Measurements from ENCODE around the gene DCAF17.
"Not testable (repeated sequence)": the region's sequence is repeated elsewhere in the genome, so short reads cannot be mapped to it uniquely, and the experiment has no call there.

DCAF17 gene

DNA sequence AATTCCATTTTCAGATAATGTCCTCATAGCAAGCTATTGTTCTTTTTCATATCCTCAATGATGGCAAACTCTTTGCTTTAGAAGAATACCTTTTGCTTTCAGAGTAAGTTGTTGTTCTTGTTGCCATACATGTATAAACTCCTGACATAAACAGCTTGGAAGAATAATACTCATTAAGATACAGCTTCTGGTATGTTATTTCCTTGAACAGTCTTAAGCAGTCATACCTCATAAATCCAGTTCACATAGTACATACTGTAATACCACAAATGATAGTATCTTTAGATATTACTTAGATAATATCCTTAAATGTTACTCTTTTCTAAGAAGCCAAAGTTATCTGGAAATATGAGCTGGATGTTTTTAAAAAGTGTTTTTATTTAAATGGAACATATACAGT is 23.4 kb upstream of the DCAF17 start:
- DNase-seq (ENCODE audit: low read depth in 1 of 2, low spot score in 1 of 2): no peak

DNA sequence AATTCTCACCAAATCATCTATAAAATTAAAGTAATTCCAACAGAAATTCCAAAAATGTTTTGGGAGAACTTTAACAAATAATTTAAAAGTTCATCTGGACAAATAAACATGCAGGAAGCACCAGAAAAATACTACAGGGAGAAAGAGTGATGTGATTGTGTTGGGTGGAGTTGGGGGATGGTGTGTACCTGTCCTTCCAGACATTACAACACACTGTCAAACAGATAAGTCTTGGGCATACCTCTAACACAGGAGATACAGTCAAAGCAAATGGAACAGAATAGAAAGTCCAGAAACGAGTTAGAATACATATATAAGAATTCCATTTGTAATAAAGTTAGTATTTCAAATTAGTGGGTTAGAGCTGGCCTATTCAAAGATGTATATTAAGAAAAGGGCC is 22.8 kb upstream of the DCAF17 start:
- no peak for DNase-seq (ENCODE audit: low read depth in 1 of 2, low spot score in 1 of 2)

DNA sequence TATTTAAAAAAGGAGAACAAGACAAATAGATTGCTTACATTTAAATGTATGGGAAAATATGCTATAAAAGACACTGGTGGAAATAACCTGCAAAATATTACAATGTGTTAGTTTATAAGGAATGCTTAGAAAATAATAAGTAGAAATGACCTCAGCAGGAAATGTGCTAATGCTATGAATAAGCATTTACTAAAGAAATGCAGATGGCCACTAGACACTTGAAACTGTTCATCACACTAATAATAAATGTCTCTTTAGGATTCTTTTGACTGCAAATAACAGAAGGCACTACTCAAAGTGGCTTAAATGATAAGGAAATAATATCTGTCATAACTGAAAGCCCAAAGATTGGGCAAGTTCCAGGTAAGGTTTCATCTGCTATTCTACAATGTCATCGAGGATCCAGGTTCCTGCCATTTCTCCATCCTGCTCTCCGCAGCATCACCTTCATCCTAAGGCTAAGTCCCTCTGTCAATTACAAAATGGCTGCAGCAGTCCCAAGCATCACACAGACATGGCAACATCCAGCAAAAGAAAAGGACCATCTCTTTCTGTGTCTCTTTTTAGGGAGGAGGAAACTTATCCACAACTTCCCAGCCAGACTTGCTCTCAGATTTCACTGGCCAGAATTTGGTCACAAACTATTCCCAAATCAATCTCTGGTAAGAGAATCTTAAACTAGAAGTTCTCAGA is 22.1 kb upstream of the DCAF17 start:
- DNase-seq (ENCODE audit: low read depth in 1 of 2, low spot score in 1 of 2): no peak

DNA sequence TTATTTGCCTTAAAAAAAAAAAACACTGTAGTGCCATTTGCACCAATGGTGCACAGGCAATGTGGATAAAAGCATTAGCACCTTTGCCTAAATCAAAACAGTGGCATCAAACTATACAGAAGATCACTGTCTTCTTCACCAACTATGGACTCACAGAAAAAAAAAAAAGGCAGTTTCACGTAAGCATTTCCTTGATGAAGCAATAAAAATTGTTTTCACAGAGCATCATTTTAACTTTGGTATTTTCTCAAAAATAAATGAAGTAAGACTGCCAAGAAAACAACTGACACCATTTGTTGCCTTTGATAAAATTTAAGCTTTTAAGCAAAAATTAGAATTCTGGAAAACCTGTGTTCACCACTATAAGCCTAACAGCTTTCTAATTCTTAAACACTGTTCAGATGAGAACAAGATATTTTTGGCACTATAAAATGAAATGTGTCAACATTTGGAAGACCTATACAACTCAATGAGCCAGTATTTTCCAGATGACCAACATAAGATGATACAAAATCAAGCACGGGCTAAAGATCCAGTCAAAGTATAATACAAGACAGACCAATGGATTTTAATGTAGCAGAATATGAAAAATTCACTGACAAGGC is 21.4 kb upstream of the DCAF17 start:
- no peak for DNase-seq (ENCODE audit: low read depth in 1 of 2, low spot score in 1 of 2)

DNA sequence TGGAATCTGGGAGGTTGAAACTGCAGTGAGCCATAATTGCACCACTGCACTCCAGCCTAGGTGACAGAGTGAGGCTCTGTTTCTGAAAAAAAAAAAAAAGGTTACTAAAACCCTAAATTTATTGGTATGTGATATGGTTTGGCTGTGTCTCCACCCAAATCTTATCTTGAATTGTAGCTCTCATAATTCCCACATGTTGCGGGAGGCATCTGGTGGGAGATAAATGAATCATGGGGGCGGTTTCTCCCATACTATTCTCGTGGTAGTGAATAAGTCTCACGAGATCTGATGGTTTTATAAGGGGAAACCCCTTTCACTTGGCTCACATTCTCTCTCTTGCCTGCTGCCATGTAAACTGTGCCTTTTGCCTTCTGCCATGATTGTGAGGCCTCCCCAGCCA is 19.4 kb upstream of the DCAF17 start:
- not testable (repeated sequence) for DNase-seq (ENCODE audit: low read depth in 1 of 2, low spot score in 1 of 2)

DNA sequence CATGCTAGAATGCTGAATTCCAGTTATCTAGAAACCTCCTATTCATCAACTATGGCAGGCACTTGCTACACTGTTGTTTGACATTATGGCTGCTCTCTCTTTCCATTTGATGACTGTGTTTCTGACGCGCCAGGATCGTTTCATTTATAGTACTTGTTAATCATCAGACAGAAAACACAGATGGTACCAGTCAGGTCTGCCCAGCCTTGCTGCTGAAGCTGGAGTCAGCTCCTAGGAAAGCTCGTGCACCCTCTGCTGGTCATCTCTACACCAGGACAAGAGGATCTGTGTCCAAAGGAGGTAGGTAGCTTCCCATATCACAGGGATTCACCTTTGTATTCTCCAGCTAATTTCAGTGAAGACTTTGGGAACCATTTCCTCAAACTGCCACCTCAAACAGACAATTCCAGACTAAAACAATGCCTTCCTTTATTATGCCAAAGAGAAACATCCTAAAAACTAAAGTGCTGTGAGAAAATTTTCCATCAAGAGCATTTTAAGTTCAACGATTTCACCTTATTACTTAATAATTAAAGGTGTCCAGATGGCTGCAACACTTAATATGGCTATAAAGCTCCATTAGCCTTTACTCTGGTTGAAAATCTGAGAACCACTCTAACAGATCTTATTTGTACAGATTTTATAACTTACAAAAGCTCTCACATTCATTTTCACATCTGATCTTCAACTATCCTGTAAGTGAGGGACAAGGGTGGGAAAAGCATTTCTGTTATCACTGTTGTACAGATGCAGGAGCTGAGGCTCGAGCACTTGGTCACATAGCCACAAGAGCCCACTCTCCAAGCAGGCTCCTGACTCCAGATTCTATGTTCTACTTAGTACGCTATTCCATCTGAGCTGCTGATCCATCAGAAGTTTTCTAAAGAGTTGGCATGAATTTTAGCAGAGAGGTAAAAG is 17.8 kb upstream of the DCAF17 start:
- peak; percentile 52 to 54 for DNase-seq (ENCODE audit: low read depth in 1 of 2, low spot score in 1 of 2)

DNA sequence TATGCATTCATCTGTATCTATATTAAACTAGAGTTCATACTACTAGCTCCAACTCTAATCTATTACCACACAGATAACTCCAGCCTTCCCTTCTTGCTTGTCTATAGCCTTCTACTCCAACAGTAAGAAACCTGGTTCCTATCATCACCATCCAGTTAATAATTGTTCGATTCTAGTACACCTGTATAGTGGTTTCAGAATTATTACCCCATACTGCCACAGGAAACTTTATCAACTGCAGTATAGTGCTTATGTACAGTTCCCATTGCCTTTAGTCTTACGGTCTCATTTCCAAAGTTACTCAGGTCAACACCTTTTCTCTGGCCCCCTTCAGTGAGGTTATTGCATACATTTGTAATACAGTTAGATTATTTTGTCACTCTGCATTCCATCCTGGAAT is 14.7 kb upstream of the DCAF17 start:
- no peak for DNase-seq (ENCODE audit: low read depth in 1 of 2, low spot score in 1 of 2)

DNA sequence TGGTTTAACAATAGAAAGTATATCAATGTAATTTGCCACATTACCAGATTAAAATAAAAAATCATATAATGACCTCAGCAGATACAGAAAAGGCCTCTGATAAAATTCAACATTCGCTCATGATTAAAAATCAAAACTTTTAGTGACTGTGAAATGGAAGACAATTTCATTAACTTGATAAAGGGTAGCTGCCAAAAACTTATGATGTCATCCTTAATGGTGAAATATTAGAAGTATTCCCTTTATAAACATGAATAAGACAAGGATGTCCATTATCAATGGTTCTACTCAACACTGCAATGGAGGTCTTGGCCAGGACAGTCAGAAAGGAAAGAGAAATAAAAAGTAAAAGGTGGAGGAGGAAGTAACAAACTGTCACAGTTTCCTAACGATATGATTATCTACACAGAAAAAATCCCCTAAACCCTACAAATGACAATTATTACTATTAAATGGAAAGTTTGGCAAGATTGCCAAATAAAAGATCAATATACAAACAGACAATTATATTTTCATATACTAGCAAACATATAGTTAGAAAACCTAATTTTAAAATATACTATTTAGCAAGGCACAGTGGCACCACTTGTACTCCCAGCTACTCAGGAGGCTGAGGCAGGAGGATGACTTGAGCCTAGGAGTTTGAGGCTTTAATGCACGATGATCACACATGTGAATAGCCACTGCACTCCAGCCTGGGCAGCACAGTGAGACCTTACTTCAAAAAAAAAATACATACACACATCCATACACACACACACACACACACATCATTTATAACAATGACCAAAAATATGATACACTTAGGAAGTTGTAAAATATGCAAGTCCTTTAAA is 13.1 kb upstream of the DCAF17 start:
- no peak for DNase-seq (ENCODE audit: low read depth in 1 of 2, low spot score in 1 of 2)

DNA sequence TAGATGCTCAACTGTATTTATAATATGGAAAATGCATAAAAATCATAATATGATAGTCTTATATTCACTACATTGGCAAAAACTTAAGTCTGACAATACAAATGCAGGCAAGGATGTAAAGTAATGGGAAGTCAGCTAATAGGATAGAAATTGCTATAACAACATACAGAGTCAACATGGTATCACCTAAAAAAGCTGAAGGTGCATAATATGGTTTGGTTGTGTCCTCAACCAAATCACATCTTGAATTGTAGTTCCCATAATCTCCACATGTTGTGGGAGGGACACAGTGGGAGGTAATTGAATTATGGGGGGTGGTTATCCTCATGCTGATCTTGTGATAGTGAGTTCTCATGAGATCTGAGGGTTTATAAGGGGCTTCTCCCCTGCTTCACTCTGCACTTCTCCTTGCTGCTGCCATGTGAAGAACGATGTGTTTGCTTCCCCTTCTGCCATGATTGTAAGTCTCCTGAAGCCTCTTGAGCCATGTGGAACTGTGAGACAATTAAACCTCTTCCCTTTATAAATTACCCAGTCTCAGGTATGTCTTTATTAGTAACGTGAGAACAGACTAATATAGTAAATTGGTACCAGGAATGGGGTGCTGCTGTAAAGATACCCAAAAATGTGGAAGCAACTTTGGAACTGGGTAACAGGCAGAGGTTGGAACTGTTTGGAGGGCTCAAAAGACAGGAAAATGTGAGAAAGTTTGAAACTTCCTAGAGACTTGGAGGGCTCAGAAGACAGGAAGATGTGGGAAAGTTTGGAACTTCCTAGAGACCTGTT is 11.1 kb upstream of the DCAF17 start:
- not testable (repeated sequence) for DNase-seq (ENCODE audit: low read depth in 1 of 2, low spot score in 1 of 2)

DNA sequence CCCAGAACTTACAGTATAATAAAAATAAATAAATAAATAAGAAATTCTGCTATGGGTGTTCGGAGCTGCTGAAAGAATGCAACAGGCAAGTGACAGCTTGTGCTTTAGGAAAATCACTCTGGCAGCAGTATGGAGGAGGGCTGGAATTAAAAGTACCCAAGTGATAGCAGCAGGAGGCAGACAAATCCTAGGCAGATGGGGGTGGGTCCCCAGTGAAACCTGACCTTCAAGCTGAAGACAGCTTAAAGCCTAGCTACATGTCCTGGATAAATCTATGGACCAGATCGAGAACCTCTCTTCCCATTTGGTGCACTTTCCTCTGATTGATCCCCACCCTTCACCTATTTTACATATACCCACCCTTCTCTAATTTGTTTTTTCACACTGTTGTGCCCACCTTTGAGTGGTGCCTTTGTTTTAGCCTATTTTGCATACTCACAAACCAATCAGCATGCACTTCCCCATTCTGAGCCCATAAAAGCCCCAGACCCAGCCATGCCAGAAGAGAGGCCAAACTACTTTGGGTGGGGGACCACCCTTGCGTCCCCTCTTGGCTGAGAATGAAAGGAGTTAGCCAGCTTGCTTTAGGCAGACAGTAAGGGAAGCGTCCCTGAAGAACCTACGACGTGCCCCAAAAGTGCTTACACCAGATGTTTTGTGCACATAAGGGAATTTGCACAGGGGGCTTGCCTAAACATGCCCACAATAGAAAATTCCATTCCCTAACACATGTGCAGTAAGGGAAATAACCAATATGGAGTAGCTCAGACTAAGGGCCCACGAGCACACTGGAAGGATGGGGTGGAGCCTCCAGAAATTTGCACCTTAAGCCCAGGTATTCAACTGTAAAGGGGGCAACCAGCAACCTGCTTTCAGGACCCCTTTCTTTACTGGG is 3.3 kb upstream of the DCAF17 start:
- DNase-seq (ENCODE audit: low read depth in 1 of 2, low spot score in 1 of 2): no peak

DNA sequence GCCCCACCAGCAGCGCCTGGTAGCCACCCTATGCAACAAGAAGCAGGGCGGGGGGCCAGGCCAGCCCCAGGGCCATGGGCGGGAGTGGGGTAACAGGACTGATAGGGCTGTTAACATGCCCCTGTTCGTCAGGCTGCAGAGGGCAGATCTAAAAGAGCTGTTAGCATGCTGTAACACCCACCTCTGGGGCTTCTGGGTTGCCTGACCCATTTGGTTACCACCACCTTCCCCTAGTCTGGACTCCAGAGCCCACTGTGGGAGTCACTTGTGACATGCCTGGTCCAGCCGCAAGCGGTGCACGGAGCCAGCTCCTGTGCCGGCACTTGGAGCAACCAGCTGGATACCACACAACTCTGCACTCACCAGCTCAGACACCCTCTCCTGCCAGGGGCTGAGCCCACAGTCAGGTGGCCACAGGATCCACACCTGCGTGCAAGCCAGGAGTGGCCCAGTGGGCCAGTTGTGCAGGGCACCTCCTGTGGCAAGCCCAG is 2.3 kb upstream of the DCAF17 start:
- DNase-seq (ENCODE audit: low read depth in 1 of 2, low spot score in 1 of 2): no peak

DNA sequence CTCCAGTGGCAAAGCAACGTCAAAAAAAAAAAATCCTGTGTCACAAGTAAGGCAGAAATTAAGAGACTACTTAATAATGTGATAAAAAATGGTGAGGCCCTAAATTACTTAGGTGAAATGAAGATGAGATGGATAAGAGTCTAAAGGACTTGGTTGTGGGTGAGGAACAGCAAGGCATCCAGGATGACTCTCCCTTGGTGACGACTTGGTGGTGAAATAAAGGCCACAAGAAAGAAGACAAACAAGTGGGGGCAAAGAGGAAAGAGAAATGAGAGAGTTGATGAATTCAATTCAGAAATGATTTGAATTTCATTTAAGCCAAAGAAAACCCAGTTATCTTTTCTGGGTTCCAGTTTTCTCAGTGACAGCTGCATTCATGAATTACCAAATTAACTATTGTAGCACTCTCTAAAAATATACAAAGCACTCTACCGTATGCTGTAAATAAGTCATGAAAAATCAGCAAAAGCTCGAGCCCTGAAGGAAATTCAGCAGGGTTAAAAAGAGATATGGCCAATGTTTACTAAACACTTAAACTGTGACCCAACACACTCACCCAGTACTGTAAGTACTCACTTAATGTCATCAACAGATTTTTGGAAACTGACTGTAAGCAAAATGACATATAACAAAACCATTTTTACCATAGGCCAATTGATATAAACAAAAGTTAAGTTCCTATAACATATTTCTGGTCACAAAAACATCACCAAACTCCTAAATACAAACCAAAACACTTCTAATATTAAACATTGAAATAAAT is 1.6 kb upstream of the DCAF17 start:
- DNase-seq (ENCODE audit: low read depth in 1 of 2, low spot score in 1 of 2): no peak

DNA sequence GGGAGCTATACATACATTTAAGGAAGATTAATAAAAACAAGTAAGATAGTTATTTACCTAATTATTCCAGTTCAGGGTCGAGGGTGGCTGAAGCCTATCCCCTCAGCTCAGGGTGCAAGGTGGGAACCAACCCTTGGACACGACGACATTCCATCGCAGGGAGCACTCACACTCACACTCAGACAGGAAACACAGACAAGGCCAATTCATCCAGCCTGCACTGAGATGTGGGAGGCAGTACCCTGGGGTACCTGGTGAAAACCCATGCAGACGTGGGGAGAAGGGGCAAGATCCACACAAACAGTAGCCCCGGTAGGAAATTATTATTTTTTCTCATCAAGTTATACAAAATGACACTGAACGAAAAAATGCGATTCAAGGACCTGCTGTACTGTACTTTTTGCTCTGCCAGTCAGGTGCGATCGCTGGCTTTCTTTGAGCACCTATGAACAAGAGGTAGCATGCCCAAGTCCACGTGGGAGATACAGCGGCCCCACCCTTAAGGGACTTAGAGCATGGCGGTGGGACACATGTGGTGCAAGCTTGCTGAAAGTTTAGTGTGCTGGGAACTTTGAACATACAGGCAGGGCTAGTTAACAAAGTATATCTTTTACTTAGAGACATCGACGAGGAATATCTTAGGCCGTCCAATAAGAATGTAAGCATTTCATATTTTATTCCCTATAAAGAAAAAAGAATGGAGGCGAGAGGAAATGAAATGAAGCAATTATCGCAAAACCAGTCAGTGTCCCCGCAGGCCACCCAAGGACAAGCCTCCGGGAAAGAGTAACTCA is 860 bp upstream of the DCAF17 start:
- DNase-seq (ENCODE audit: low read depth in 1 of 2, low spot score in 1 of 2): peak in 1 of 2 donors; percentile 21

DNA sequence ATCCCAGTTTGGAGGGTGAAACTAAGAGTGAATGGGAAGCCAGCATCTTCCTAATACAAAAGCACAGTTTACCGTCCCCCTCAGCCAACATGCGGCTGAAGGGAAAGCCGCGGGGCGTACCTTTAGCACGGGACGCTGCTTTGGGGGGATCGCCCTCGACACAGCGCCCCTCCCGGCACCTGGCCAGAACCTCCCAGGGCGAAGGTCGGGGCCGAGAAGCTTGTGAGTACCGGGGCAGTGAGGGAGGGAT is 338 bp upstream of the DCAF17 start, which contains the start of gene METTL8:
Gene METTL8, minus strand, starts transcription at position 228 of the 250 bp plus-strand sequence. CDS start 41,805 bp downstream, outside the sequence.
- no peak for DNase-seq (ENCODE audit: low read depth in 1 of 2, low spot score in 1 of 2)

DNA sequence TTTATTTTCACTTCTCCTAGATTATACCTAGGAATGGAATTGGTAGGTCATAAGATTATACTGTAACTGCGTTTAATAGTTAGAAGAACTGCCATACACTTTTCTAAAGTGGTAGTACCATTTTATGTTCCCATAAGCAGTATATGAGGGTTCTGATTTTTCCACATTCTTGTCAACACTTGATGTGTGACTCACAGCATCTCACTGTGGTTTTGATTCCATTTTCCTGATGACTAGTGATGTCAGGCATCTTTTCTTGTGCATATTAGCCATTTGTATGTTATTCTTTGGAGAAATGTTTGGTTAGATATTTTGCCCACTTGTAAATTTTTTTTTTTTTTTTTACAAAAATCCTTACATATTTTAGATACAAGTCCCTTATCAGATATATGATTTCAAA is 2.3 kb downstream of the DCAF17 start:
- no peak for DNase-seq (ENCODE audit: low read depth in 1 of 2, low spot score in 1 of 2)

DNA sequence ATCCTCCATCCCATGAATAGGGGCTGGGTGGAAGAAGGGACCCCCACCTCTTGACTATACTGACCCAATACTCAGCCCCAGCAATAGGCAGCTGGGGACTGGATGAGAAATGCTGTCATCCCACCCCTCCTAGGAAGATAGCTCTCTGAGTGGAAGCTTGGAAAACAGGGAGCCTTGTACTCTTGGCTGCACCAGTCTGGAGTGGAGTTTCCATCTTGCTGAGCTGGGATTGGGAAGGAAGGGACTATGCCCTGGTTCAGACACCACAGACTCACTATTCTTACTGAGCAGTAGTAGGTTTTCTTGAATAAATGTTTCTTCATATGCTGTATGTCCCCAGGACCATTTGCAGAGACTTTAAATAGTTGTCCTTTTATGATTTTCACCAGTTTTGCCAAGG is 7.4 kb downstream of the DCAF17 start:
- DNase-seq (ENCODE audit: low read depth in 1 of 2, low spot score in 1 of 2): no peak

DNA sequence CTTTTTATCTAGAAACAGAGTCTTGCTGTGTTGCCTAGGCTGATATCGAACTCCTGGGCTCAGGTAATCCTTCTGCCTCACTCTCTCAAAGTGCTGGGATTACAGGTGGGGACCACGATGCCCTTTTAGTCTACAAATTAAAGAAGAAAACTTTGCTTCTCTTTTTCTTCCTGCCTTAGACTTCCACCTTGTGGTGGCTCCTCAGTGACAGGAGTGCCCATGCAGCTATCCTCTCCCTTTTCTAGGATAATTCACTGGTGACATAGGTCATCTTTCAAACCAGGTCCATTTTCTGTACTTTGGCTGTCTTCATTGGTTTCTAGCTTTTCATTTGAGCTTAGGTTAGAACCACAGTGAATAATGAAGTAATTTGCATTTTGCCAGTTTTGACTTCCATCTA is 13.6 kb downstream of the DCAF17 start:
- no peak for DNase-seq (ENCODE audit: low read depth in 1 of 2, low spot score in 1 of 2)

DNA sequence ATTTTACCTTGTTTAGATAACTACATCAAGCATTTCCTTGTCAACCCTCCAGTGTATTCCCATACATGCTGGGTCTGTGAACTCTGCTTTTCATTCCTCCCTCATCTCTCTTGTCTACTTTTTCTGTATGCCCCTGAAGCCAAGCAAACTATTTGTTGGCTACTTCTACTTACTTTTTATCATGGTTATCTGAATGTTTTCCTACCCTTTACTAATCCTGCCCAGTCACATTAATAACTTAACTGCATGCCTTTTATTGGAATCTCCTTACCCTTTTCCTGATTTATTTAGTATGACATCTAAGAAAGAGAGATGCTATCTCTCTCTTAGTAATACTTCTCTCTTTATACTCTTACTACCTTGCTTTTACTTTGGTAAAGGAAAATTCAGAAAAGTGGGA is 17.0 kb downstream of the DCAF17 start:
- no peak for DNase-seq (ENCODE audit: low read depth in 1 of 2, low spot score in 1 of 2)
